ENCODE data around the gene PDE7B. TPM values are rescaled to one million over a fixed set of nuclear protein-coding genes. Genes with fewer than 3 reads are reported as not detected.

The PDE7B gene
- total and polyA plus RNA-seq, 10 donors, result 0.54 to 4.6 (median 1.5) TPM

DNA sequence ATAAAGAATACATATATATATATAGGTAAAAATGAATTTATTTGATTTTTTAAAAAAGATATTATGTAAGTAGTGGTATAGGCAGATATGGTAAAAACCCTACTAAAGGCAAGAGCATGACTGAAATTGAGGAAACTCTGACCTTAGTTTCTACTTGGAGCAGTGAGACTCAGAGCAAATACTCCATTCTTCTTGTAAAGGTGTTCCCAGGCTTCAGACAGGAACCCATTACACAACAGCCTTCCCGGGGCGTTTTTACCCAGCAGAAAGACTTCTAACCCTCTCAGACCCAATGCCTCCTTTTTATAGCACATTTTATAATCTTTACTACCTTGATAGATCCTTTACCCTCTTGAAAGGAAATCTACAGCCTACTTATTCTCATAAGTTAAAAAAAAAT lies 274.1 kb downstream of the PDE7B start:
- Histone ChIP-seq H3K4me1 (no peaks in the 10 kb centered on the region), H3K9me3 (peaks cover 0 to 4% (median 0%) of the 10 kb centered on the region in 8 donors), H3K4me3 (no peak overlapping the region), H3K36me3 (no peaks in the 10 kb centered on the region), H3K27me3 (replicated peaks in 1 of 7) (no peaks in the 10 kb centered on the region), H3K27ac (no peak overlapping the region)
- DNase-seq, result no peak
- TF ChIP-seq POLR2A (IDR thresholded peaks at IDR 0.05) (no peak), POLR2AphosphoS5 (IDR thresholded peaks at IDR 0.05) (no peak)
- TF ChIP-seq, protein P1, sequence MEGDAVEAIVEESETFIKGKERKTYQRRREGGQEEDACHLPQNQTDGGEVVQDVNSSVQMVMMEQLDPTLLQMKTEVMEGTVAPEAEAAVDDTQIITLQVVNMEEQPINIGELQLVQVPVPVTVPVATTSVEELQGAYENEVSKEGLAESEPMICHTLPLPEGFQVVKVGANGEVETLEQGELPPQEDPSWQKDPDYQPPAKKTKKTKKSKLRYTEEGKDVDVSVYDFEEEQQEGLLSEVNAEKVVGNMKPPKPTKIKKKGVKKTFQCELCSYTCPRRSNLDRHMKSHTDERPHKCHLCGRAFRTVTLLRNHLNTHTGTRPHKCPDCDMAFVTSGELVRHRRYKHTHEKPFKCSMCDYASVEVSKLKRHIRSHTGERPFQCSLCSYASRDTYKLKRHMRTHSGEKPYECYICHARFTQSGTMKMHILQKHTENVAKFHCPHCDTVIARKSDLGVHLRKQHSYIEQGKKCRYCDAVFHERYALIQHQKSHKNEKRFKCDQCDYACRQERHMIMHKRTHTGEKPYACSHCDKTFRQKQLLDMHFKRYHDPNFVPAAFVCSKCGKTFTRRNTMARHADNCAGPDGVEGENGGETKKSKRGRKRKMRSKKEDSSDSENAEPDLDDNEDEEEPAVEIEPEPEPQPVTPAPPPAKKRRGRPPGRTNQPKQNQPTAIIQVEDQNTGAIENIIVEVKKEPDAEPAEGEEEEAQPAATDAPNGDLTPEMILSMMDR (IDR thresholded peaks at IDR 0.05 in 8 of 11, conservative IDR thresholded peaks at IDR 0.05 in 3 of 11), result no peak
- intact Hi-C loops (cut with DNase I; ENCODE audit: low total_unique reads), result no loop called here
- 78 to 88% (median 82%) methylated on average over 2 of the region's 2 CpGs for WGBS, 5 donors

DNA sequence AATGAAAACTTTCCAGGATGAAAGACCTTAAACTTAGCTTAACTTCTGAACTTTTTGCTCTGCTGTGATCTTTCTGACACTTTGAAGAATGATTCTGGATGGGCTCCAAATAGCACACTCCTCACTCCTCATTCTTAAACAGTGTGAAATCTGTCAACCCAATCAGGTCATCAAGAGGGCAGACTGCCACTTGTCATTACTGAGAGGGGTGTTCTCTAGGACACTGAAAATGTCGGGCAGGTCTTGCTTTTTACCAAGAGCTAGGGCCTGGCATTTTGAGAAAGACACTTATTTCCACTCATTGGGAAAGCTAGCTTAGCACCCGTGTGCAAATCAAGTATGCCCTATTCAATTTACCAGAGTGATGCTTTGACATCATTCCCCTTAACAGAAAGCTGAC lies 276.4 kb downstream of the PDE7B start:
- no peaks in the 10 kb centered on the region for H3K27me3 ChIP-seq (replicated peaks in 1 of 7)
- H3K36me3 ChIP-seq, result no peaks in the 10 kb centered on the region
- peaks cover 0 to 6% (median 0%) of the 10 kb centered on the region in 8 donors for H3K9me3 ChIP-seq
- no peak overlapping the region for H3K4me3 ChIP-seq
- WGBS, 5 donors, result 46 to 60% (median 56%) methylated on average over 2 of the region's 2 CpGs
- no peak for TF ChIP-seq POLR2A (IDR thresholded peaks at IDR 0.05)
- no peak for TF ChIP-seq POLR2AphosphoS5 (IDR thresholded peaks at IDR 0.05)
- TF ChIP-seq, protein P1 (IDR thresholded peaks at IDR 0.05 in 8 of 11, conservative IDR thresholded peaks at IDR 0.05 in 3 of 11), result no peak
- intact Hi-C loops (cut with DNase I; ENCODE audit: low total_unique reads), result no loop called here
- no peak for DNase-seq
- no peaks in the 10 kb centered on the region for H3K4me1 ChIP-seq
- no peak overlapping the region for H3K27ac ChIP-seq

DNA sequence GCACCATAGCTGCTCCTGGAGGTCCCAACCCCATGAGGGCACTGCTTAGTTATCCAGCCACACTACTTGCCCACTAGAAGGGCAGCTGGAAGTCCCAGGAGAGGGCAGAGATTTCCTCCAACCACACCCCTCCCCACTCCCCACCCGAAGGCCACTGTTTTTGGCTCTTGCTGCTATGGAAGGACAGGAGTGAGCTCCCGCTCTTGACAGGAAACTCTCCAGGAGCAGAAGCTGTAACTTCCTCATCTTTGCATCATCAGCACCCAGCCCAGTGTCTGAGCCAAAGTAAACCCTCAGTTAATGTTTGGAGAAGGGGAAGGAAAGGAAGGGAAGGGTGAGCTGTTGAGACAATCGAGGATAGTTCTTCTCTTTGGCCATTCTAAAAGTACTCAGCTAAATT lies 277.9 kb downstream of the PDE7B start:
- Histone ChIP-seq H3K36me3 (no peaks in the 10 kb centered on the region), H3K4me3 (no peak overlapping the region), H3K9me3 (peaks cover 0 to 6% (median 0%) of the 10 kb centered on the region in 8 donors), H3K27me3 (replicated peaks in 1 of 7) (no peaks in the 10 kb centered on the region), H3K27ac (no peak overlapping the region), H3K4me1 (no peaks in the 10 kb centered on the region)
- 25 to 64% (median 36%) methylated on average over 3 of the region's 3 CpGs for WGBS, 5 donors
- intact Hi-C loops (cut with DNase I; ENCODE audit: low total_unique reads), result no loop called here
- DNase-seq, result no peak
- TF ChIP-seq POLR2AphosphoS5 (IDR thresholded peaks at IDR 0.05), result no peak
- TF ChIP-seq POLR2A (IDR thresholded peaks at IDR 0.05), result no peak
- TF ChIP-seq, protein P1 (IDR thresholded peaks at IDR 0.05 in 8 of 11, conservative IDR thresholded peaks at IDR 0.05 in 3 of 11), result no peak

DNA sequence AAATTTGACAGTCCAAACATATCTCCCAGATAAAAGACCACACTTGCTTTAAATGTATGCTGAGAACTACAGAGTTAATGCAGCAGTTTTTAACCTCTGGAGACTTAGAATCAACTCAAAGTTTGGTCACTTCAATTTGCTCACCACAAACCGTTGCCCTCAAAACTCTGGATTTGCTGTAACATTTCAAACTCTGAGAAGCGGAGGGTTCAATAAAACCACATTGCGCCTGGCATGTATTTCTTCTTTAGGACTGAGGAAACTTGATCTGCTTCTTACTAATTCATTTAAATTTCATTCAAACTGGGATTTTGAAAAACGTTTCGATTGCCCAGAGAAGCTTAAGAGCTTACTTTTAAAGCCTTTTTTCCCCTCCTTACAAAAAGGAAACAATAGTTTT lies 282.8 kb downstream of the PDE7B start:
- peaks cover 0 to 6% (median 0%) of the 10 kb centered on the region in 8 donors for H3K9me3 ChIP-seq
- DNase-seq, result no peak
- TF ChIP-seq POLR2A (IDR thresholded peaks at IDR 0.05), result no peak
- TF ChIP-seq, protein P1 (IDR thresholded peaks at IDR 0.05 in 8 of 11, conservative IDR thresholded peaks at IDR 0.05 in 3 of 11), result no peak
- TF ChIP-seq POLR2AphosphoS5 (IDR thresholded peaks at IDR 0.05), result no peak
- H3K4me1 ChIP-seq, result no peaks in the 10 kb centered on the region
- no peak overlapping the region for H3K27ac ChIP-seq
- no peak overlapping the region for H3K4me3 ChIP-seq
- H3K27me3 ChIP-seq (replicated peaks in 1 of 7), result no peaks in the 10 kb centered on the region
- no peaks in the 10 kb centered on the region for H3K36me3 ChIP-seq
- intact Hi-C loops (cut with DNase I; ENCODE audit: low total_unique reads), result no loop called here
- 77 to 90% (median 85%) methylated on average over 5 of the region's 5 CpGs for WGBS, 5 donors
